Activated CD4-positive, alpha-beta memory T cell treated with anti-CD3 and anti-CD28 coated beads for 36 hours (primary cell): Measurements from ENCODE around the gene PYGL. TPM values are rescaled to one million over a fixed set of nuclear protein-coding genes. Genes with fewer than 3 reads are reported as not detected.
"Not testable (repeated sequence)": the region's sequence is repeated elsewhere in the genome, so short reads cannot be mapped to it uniquely, and the experiment has no call there.

Experiments used
- CTCF ChIA-PET: fragments of 350-600 bp; sonication (Branson Sonifier 250); formaldehyde crosslinking; loops from one replicate; lab custom pipeline; 2021; ENCODE audit warnings: antibody characterized with exemption, inconsistent platforms; lab: Charles Lee
- POLR2A ChIA-PET: fragments of 350-600 bp; sonication (Branson Sonifier 250); formaldehyde crosslinking; loops from one replicate; lab custom pipeline; 2021; ENCODE audit warnings: antibody characterized with exemption; lab: Charles Lee
- DNase-seq: peaks from one replicate; pipeline ENCODE4 v3.0.0-alpha.2; 2020
- H3K27ac Mint-ChIP-seq: one replicate; pipeline ENCODE4 v1.8.0; 2021; ENCODE audit warnings: mixed read lengths
- H3K27me3 Mint-ChIP-seq: one replicate; pipeline ENCODE4 v1.8.0; 2021; ENCODE audit warnings: mixed read lengths
- H3K36me3 Mint-ChIP-seq: one replicate; pipeline ENCODE4 v1.8.0; 2021; ENCODE audit warnings: mixed read lengths
- H3K4me1 Mint-ChIP-seq: one replicate; pipeline ENCODE4 v1.8.0; 2021; ENCODE audit warnings: low read depth, mixed read lengths
- H3K4me3 Mint-ChIP-seq: one replicate; pipeline ENCODE4 v1.8.0; 2021; ENCODE audit warnings: mild to moderate bottlenecking, mixed read lengths
- H3K9me3 Mint-ChIP-seq: one replicate; pipeline ENCODE4 v1.8.0; 2021; ENCODE audit warnings: mixed read lengths
- intact Hi-C: fragments of 100-400 bp; cut with micrococcal nuclease; formaldehyde crosslinking; loops from one replicate; pipeline ENCODE4 v1.15.1; 2023
- total RNA-seq, 2 experiments: library from RNA; stranded (reverse); gene quantifications; one replicate each; pipeline ENCODE4 v1.2.3, GENCODE V29; 2021

The PYGL gene
- total RNA-seq, 2 experiments from 2014 or later: 0.71 to 1.2 TPM

GRCh38 chr14:50910495-50911420, 33.5 kb downstream of the PYGL start:
- no peak for DNase-seq
- intact Hi-C loops: no loop called here
- no peak overlapping the region for H3K27ac Mint-ChIP-seq
- no peaks in the 10 kb centered on the region for H3K36me3 Mint-ChIP-seq
- no peaks in the 10 kb centered on the region for H3K4me1 Mint-ChIP-seq
- no peak overlapping the region for H3K4me3 Mint-ChIP-seq
- H3K9me3 Mint-ChIP-seq: no peaks in the 10 kb centered on the region
- CTCF ChIA-PET: interaction anchor here (0.7 kb wide), 2 partner anchors 174 to 365 kb away, joined by 3 to 4 read pairs; no protein-coding TSS in a partner anchor
- POLR2A ChIA-PET: no interaction called here
- peaks cover 23% of the 10 kb centered on the region for H3K27me3 Mint-ChIP-seq

DNA sequence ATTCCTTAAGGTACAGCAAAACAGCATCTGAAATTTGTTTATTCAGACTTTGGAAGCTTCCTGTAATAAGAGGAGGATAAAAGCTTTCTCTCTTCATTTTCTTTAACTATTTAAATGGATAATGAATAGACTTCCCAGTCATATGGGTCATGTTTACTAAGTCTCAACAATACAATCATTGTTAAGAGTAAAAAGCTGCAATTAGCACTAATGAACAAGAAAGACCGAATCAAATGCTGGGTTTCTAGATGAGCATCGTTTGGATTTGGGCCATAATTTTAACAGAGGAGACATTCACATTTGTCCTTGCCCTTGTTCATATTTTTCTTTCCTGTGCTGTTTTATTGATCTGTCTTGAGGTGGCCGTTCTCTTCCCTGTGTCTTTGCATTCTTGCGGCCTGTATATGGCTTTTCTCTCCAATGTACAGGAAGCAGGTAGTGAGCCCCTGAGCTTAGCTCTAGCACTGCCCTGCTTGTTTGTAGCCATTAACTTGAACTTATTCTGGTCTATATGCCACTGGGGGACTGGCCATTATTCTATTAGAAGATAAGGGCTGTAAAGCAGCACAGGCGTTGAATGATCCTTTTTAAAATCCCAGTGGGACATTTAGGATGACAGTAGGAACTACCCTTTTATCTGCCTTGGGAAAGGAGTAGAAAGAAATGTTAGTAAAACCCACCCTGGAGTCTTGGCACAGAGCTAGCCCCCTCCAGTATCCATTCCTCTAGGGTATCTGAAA, 37.8 kb downstream of the PYGL start:
- POLR2A ChIA-PET: no interaction called here
- CTCF ChIA-PET: no interaction called here

GRCh38 chr14:50904719-50905118, 39.6 kb downstream of the PYGL start:
- Mint-ChIP-seq H3K36me3 (no peaks in the 10 kb centered on the region), H3K27ac (no peak overlapping the region), H3K9me3 (peaks cover 5% of the 10 kb centered on the region), H3K27me3 (peaks cover 3% of the 10 kb centered on the region), H3K4me1 (no peaks in the 10 kb centered on the region), H3K4me3 (no peak overlapping the region)
- intact Hi-C loops: no loop called here
- DNase-seq: no peak
- ChIA-PET CTCF (no interaction called here), POLR2A (no interaction called here)

More for the DNA sequence above, 37.8 kb downstream of the PYGL start:
- Mint-ChIP-seq H3K27me3 (peaks cover 11% of the 10 kb centered on the region), H3K9me3 (peaks cover 5% of the 10 kb centered on the region), H3K36me3 (no peaks in the 10 kb centered on the region), H3K4me3 (no peak overlapping the region), H3K4me1 (no peaks in the 10 kb centered on the region), H3K27ac (no peak overlapping the region)
- DNase-seq: no peak
- intact Hi-C loops: no loop called here

GRCh38 chr14:50901361-50901760, 42.9 kb downstream of the PYGL start:
- peaks cover 4% of the 10 kb centered on the region for H3K27me3 Mint-ChIP-seq
- CTCF ChIA-PET: no interaction called here
- peaks cover 5% of the 10 kb centered on the region for H3K9me3 Mint-ChIP-seq
- intact Hi-C loops: no loop called here
- H3K4me1 Mint-ChIP-seq: no peaks in the 10 kb centered on the region
- no peak for DNase-seq
- POLR2A ChIA-PET: no interaction called here
- H3K4me3 Mint-ChIP-seq: no peak overlapping the region
- H3K27ac Mint-ChIP-seq: no peak overlapping the region
- H3K36me3 Mint-ChIP-seq: no peaks in the 10 kb centered on the region

DNA sequence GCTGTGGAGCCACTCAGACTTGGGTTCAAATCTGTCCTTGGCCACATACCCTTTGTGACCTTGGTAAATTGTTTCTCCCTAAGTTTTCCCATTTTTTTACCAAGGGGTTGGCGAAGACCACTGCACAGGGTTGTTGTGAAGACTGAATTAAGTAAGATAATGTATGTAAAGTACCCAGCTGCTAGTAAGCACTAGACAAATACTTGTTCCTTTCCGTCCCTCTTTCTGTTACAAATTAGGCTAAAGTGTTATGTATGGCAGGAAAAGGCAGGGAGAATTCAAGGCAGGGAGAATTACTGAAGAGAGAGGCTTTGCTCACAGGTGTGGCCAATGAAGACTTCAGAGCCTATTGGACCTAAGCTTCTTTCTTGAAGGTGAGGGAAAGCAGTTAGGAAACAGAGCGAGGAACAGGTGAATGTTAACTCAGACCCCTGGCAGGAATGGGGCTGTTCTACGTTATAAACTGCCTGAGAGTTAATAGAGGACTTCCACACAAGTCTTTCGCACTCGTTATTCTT, 46.6 kb downstream of the PYGL start:
- ChIA-PET POLR2A (no interaction called here), CTCF (no interaction called here)
- intact Hi-C loops: no loop called here
- DNase-seq: no peak
- no peak overlapping the region for H3K27ac Mint-ChIP-seq
- H3K27me3 Mint-ChIP-seq: peaks cover 8% of the 10 kb centered on the region
- H3K4me3 Mint-ChIP-seq: no peak overlapping the region
- no peaks in the 10 kb centered on the region for H3K36me3 Mint-ChIP-seq
- no peaks in the 10 kb centered on the region for H3K9me3 Mint-ChIP-seq
- no peaks in the 10 kb centered on the region for H3K4me1 Mint-ChIP-seq

DNA sequence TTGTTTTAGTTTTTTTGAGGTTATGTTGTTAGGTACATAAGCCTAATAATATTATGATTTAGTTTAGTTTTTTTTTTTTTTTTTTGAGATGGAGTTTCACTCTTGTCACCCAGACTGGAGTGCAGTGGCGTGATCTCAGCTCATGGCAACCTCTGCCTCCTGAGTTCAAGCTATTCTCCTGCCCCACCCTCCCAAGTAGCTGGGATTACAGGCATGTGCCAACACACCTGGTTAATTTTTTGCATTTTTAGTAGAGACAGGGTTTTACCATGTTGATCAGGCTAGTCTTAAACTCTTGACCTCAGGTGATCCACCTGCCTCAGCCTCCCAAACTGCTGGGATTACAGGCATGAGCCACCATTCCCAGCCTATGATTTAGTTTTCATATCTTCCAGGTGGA, 47.3 kb downstream of the PYGL start:
- DNase-seq, H3K36me3 Mint-ChIP-seq, POLR2A ChIA-PET, H3K9me3 Mint-ChIP-seq, H3K27me3 Mint-ChIP-seq, H3K4me3 Mint-ChIP-seq, H3K4me1 Mint-ChIP-seq, H3K27ac Mint-ChIP-seq, CTCF ChIA-PET, intact Hi-C loops: not testable (repeated sequence)

DNA sequence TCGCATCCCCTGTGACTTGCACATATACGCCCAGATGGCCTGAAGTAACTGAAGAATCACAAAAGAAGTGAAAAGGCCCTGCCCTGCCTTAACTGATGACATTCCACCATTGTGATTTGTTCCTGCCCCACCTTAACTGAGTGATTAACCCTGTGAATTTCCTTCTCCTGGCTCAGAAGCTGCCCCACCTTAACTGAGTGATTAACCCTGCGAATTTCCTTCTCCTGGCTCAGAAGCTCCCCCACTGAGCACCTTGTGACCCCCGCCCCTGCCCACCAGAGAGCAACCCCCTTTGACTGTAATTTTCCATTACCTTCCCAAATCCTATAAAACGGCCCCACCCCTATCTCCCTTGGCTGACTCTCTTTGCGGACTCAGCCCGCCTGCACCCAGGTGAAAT, 47.9 kb downstream of the PYGL start:
- H3K9me3 Mint-ChIP-seq, H3K27me3 Mint-ChIP-seq, H3K36me3 Mint-ChIP-seq, H3K4me1 Mint-ChIP-seq, CTCF ChIA-PET, H3K4me3 Mint-ChIP-seq, POLR2A ChIA-PET, intact Hi-C loops, H3K27ac Mint-ChIP-seq, DNase-seq: not testable (repeated sequence)

DNA sequence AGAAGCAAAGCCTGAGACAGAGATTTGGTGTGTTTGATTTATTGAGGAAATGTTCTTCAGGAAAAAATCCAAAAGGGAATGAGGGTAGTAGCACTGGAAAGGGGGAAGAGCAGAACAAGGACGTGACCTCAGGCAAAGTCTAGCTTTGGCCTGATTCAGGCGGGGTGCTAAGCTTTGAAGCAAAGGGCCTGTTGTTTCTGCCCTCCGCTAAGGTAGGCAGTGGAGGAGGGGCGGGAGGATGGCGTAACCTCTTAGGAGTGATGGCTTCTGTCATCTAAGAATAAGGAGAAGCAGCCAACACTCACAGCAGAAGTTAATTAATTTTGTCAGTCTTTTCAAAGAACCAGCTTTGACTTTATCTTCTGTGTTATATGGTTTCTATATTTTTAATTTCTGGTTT, 52.0 kb downstream of the PYGL start:
- no peak overlapping the region for H3K4me3 Mint-ChIP-seq
- no peak for DNase-seq
- ChIA-PET POLR2A (no interaction called here), CTCF (no interaction called here)
- H3K27me3 Mint-ChIP-seq: peaks cover 6% of the 10 kb centered on the region
- H3K36me3 Mint-ChIP-seq: no peaks in the 10 kb centered on the region
- no peaks in the 10 kb centered on the region for H3K9me3 Mint-ChIP-seq
- no peak overlapping the region for H3K27ac Mint-ChIP-seq
- no peaks in the 10 kb centered on the region for H3K4me1 Mint-ChIP-seq
- intact Hi-C loops: no loop called here

GRCh38 chr14:50887476-50887875, 56.8 kb downstream of the PYGL start:
- H3K27ac Mint-ChIP-seq: no peak overlapping the region
- H3K36me3 Mint-ChIP-seq: no peaks in the 10 kb centered on the region
- no peaks in the 10 kb centered on the region for H3K9me3 Mint-ChIP-seq
- ChIA-PET CTCF (no interaction called here), POLR2A (no interaction called here)
- no peak for DNase-seq
- H3K4me1 Mint-ChIP-seq: no peaks in the 10 kb centered on the region
- intact Hi-C loops: no loop called here
- no peak overlapping the region for H3K4me3 Mint-ChIP-seq
- H3K27me3 Mint-ChIP-seq: peaks cover 18% of the 10 kb centered on the region

GRCh38 chr14:50883827-50884197, 60.5 kb downstream of the PYGL start:
- Mint-ChIP-seq H3K4me1 (no peaks in the 10 kb centered on the region), H3K27me3 (peaks cover 20% of the 10 kb centered on the region), H3K36me3 (no peaks in the 10 kb centered on the region), H3K27ac (no peak overlapping the region), H3K4me3 (no peak overlapping the region), H3K9me3 (no peaks in the 10 kb centered on the region)
- POLR2A ChIA-PET: no interaction called here
- intact Hi-C loops: no loop called here
- CTCF ChIA-PET: no interaction called here
- no peak for DNase-seq

- Mint-ChIP-seq H3K36me3 (no peaks in the 10 kb centered on the region), H3K4me3 (no peak overlapping the region), H3K9me3 (no peaks in the 10 kb centered on the region), H3K27me3 (peaks cover 20% of the 10 kb centered on the region), H3K4me1 (no peaks in the 10 kb centered on the region), H3K27ac (no peak overlapping the region)
- intact Hi-C loops: no loop called here
- ChIA-PET POLR2A (no interaction called here), CTCF (no interaction called here)
- DNase-seq: no peak
Observed at GRCh38 chr14:50882932-50883826, 61.1 kb downstream of the PYGL start.
